T-helper 1 cell treated with Interleukin-12 subunit alpha and Interleukin-12 subunit beta and Interleukin-4 antibody, amounts not matched to agents 30 μg/mL and 1 μg/mL, for 36 hours (primary cell): ENCODE data around the gene TBC1D8B.
"Not testable (repeated sequence)": the region's sequence is repeated elsewhere in the genome, so short reads cannot be mapped to it uniquely, and the experiment has no call there.

Source experiments
- H3K27ac Mint-ChIP-seq: one replicate; pipeline ENCODE4 v1.8.0; 2021; ENCODE audit warnings: mild to moderate bottlenecking, mixed read lengths
- H3K27me3 Mint-ChIP-seq: one replicate; pipeline ENCODE4 v1.8.0; 2021; ENCODE audit warnings: low read depth, mixed read lengths
- H3K36me3 Mint-ChIP-seq: one replicate; pipeline ENCODE4 v1.8.0; 2021; ENCODE audit warnings: low read depth, mixed read lengths
- H3K4me1 Mint-ChIP-seq: one replicate; pipeline ENCODE4 v1.8.0; 2021; ENCODE audit warnings: low read depth, mixed read lengths
- H3K4me3 Mint-ChIP-seq: one replicate; pipeline ENCODE4 v1.8.0; 2021; ENCODE audit warnings: mild to moderate bottlenecking, moderate library complexity, mixed read lengths
- H3K9me3 Mint-ChIP-seq: one replicate; pipeline ENCODE4 v1.8.0; 2021; ENCODE audit warnings: mixed read lengths

Gene TBC1D8B

DNA sequence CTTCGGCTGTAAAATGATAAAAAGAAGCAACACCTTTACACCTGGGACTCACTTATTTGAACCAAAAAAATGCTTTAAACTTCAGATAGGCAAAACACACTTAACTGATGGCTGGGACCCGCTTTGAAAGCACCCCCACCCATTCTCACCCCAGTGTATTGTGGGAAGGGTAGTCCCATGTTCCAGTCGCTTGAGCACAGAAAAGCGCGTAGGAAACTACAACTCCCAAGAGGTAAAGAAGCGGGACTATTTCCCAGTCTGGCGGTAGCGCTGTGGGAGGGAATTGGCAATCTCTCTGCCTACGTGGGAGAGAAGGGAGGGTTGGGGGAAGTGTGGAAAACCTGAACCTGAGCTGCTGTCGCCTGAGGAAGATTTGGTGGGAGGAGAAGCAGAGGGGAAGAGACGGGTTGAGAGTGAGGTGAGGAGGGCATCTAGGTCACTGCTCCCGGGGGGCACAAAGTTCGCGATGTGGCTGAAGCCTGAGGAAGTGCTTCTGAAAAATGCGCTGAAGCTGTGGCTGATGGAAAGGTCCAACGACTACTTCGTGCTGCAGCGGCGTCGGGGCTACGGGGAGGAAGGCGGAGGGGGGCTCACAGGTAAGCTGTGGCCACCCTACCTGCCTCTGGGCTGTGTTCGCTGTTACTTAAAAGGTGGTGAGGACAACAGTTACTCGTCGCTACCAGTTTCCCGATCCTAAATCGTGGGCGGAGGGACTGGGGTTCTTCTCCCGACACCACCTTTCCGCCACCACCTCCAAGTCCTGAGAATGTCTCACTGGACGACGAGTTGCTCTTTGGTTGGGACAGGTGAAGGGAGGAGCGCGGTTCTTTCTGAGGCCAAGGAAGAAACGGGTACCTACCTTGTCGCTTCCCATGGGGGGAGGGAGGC, at the start of gene TBC1D8B:
TSS of gene TBC1D8B (plus strand) at position 286 of the 888 bp plus-strand sequence. CDS start at position 467, 181 bp downstream.
- Mint-ChIP-seq H3K27ac (no peak within 1 kb of the TSS), H3K27me3 (peaks cover 40% of the 10 kb centered on the region), H3K4me3 (peak within 1 kb of the TSS; percentile 90), H3K4me1 (peaks cover 10% of the 10 kb centered on the region), H3K36me3 (no peaks in the 10 kb centered on the region), H3K9me3 (no peaks in the 10 kb centered on the region)

DNA sequence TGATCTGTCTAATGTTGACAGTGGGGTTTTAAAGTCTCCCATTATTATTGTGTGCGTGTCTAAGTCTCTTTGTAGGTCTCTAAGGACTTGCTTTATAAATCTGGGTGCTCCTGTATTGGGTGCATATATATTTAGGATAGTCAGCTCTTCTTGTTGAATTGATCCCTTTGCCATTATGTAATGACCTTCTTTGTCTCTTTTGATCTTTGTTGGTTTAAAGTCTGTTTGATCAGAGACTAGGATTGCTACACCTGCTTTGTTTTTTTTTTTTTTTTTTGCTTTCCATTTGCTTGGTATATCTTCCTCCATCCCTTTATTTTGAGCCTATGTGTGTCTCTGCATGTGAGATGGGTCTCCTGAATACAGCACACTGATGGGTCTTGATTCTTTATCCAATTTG, 33.2 kb upstream of the TBC1D8B start:
- H3K4me3 Mint-ChIP-seq, H3K27me3 Mint-ChIP-seq, H3K27ac Mint-ChIP-seq, H3K36me3 Mint-ChIP-seq, H3K9me3 Mint-ChIP-seq, H3K4me1 Mint-ChIP-seq: not testable (repeated sequence)

DNA sequence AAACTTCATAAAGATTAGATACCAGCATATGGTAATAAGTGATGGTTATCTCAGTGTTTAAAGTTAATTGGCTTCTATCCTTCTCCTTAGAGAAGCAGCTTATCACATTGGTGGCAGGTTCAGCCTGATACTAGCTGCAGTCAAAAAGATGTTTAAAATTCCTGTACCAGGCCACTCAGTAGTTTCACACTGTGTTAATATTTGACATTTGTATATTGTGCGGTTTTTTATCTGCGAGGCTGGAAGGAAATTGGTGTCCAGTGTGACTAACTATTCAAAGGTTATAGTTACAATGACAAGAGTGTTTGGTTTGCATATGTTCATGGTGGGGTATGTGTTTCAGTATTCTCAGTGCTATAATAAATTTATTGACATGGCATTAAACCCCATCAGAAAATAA, 27.5 kb upstream of the TBC1D8B start:
- no peaks in the 10 kb centered on the region for H3K36me3 Mint-ChIP-seq
- no peaks in the 10 kb centered on the region for H3K9me3 Mint-ChIP-seq
- H3K4me3 Mint-ChIP-seq = no peak overlapping the region
- H3K27me3 Mint-ChIP-seq = no peaks in the 10 kb centered on the region
- H3K4me1 Mint-ChIP-seq = no peaks in the 10 kb centered on the region
- no peak overlapping the region for H3K27ac Mint-ChIP-seq

DNA sequence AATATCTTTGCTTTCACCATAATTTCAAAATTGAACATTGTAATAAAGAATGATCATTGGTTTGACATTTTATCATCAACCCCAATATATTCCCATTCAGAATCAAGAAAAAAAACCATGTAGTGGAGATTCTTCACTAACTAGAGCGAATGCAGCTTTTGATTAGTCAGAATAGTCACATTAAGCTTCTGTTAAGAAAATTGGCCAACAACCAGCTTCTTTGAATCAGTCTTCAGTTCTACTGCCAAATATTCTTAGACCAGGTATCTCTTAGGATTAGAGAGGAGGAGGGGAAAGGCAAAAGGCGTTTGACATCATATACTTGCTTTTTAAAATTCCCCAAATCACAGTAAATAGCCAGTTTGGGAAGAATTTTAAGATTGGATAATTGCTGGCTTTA, 22.2 kb upstream of the TBC1D8B start:
- H3K27ac Mint-ChIP-seq = no peak overlapping the region
- H3K4me1 Mint-ChIP-seq = no peaks in the 10 kb centered on the region
- no peaks in the 10 kb centered on the region for H3K27me3 Mint-ChIP-seq
- no peak overlapping the region for H3K4me3 Mint-ChIP-seq
- H3K9me3 Mint-ChIP-seq = no peaks in the 10 kb centered on the region
- H3K36me3 Mint-ChIP-seq = no peaks in the 10 kb centered on the region

DNA sequence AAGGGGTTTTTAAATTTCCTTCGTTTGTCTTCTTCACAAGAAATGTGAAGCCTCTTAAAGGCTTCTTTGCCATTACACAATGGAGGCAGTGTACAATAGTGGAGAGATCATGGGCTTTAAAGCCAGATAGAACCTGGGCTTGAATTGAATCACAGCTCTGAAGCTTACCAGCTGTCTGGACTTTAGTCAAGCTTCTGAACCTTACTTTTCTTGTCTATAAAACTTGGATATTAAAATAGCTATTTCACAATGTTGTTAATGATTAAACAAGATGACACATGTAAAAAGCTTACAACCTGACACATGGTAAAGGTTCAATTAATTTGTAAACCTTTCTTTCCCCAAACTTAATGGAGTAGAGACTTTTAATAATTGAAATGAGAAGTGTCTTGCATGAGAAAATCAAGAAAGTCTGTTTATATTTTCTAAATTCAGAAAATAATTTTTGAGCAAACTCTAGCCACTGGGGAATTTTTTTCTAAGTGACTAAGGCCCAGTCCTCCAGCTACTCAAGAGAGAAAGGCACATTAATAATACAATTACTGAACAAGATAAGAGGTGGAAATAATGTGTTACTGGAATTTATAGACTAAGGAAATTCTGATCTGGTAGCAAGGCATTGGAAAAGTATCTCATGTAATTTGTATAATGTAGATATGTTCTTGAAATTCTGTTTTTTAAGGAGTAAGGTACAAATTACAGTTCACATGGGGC, 21.7 kb upstream of the TBC1D8B start:
- Mint-ChIP-seq H3K36me3 (no peaks in the 10 kb centered on the region), H3K9me3 (no peaks in the 10 kb centered on the region), H3K4me1 (no peaks in the 10 kb centered on the region), H3K4me3 (no peak overlapping the region), H3K27ac (no peak overlapping the region), H3K27me3 (no peaks in the 10 kb centered on the region)

DNA sequence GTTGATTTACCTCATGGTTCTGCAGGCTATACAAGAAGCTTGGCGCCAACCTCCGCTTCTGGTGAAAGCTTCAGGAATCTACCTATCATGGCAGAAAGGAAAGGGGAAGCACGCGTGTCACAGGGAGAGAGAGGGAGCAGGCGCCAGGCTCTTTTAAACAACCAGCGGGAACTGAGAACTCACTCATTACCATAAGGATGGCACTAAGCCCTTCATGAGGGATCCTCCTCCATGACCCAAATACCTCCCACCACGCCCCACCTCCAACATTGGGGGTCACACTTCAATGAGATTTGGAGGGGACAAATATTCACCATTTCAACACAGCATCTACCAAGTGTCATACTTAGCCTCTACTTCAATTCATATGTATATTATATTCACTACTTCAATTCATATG, 18.8 kb upstream of the TBC1D8B start:
- Mint-ChIP-seq H3K27me3 (no peaks in the 10 kb centered on the region), H3K4me1 (no peaks in the 10 kb centered on the region), H3K27ac (no peak overlapping the region), H3K36me3 (no peaks in the 10 kb centered on the region), H3K4me3 (no peak overlapping the region), H3K9me3 (no peaks in the 10 kb centered on the region)

DNA sequence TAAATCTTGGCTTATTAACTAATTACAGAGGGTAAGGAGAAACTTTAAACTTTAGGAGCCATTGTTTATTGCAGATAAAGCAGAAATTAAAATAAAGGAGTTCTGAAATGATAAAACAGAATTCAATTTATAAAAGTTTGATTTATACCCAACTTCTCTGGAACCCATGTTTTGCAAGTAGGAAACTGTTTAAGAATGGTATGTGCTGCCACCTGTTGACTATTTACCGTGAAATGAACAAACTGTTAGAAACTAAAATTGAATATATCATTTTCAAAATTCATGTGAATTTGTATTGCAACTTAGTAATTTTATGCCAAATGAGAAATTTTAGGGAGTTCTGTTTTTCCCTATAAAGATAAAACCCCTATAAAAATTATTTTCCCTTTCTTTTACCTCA, 11.0 kb upstream of the TBC1D8B start:
- Mint-ChIP-seq H3K27ac (no peak overlapping the region), H3K27me3 (peaks cover 4% of the 10 kb centered on the region), H3K36me3 (no peaks in the 10 kb centered on the region), H3K4me3 (no peak overlapping the region), H3K4me1 (no peaks in the 10 kb centered on the region), H3K9me3 (no peaks in the 10 kb centered on the region)

DNA sequence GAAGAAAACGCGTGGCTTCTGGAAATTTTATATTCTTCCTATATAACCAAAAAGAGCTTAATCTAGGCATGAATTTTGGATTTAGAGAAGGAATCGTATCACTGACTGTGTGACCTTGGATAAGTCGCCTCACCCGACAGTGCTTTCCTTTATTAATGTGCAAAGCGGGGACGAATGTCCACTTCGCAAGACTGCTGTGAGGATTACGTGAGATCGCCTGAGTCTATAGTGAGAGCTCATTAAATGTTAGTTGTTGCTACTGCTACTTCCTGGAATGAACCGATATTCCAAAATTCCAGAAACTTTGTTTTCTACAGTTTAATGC, 448 bp upstream of the TBC1D8B start:
- Mint-ChIP-seq H3K27ac (no peak overlapping the region), H3K9me3 (no peaks in the 10 kb centered on the region), H3K36me3 (no peaks in the 10 kb centered on the region), H3K4me1 (peaks cover 10% of the 10 kb centered on the region), H3K27me3 (peaks cover 40% of the 10 kb centered on the region), H3K4me3 (peak overlapping the region; percentile 90)

DNA sequence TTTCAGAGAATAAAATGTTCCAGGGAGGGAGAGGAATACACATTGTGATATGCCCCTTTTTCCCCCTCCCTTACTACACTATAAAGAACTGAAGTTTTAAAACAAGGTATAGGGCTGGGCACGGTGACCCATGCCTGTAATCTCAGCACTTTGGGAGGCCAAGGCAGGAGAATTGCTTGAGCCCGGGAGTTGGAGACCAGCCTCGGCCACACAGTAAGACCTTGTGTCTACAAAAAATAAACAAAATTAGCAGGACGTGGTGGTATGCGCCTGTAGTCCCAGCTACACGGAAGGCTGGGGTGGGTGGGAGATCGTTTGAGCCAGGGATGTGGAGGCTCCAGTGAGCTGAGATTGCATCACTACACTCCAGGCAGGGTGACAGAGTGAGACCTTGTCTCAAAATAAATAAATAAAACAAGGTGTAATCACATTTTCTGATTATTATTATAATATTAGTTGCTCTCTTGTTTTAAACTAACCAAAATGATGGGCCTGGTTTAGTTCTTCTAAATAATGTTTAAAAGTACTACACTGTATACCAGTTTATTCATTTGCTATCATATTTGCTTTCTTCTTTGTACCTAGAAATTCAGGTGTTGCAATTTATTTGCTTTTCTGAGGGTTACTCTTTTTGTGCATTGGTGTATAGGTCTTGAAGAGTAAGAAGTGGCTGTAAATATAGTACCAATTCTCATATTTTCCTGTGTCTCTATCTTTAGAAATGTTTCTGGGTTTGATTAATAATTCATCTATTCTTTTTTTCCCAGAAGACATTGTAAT, 8.8 kb downstream of the TBC1D8B start:
- no peaks in the 10 kb centered on the region for H3K36me3 Mint-ChIP-seq
- H3K27me3 Mint-ChIP-seq = no peaks in the 10 kb centered on the region
- no peaks in the 10 kb centered on the region for H3K9me3 Mint-ChIP-seq
- no peak overlapping the region for H3K4me3 Mint-ChIP-seq
- no peak overlapping the region for H3K27ac Mint-ChIP-seq
- H3K4me1 Mint-ChIP-seq = no peaks in the 10 kb centered on the region

DNA sequence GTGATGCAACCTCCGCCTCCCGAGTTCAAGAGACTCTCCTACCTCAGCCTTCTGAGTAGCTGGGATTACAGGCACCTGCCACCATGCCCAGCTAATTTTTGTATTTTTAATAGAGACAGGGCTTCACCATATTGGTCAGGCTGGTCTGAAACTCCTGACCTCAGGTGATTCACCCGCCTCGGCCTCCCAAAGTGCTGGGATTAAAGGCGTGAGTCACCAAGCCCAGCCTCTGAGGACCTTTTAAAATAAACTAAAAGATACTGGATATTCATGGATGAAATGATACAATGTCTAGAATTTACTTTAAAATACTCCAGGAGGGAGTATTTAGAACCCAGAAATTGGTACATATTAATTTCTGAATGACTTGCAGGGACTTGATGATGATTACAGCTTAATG, 10.5 kb downstream of the TBC1D8B start:
- not testable (repeated sequence) for H3K4me1 Mint-ChIP-seq, H3K4me3 Mint-ChIP-seq, H3K9me3 Mint-ChIP-seq, H3K27ac Mint-ChIP-seq, H3K36me3 Mint-ChIP-seq, H3K27me3 Mint-ChIP-seq

DNA sequence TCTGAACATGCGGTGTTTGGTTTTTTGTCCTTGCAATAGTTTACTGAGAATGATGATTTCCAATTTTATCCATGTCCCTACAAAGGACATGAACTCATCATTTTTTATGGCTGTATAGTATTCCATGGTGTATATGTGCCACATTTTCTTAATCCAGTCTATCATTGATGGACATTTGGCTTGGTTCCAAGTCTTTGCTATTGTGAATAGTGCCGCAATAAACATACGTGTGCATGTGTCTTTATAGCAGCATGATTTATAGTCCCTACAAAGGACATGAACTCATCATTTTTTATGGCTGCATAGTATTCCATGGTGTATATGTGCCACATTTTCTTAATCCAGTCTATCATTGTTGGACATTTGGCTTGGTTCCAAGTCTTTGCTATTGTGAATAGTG, 11.6 kb downstream of the TBC1D8B start:
- not testable (repeated sequence) for H3K27ac Mint-ChIP-seq, H3K27me3 Mint-ChIP-seq, H3K9me3 Mint-ChIP-seq, H3K4me1 Mint-ChIP-seq, H3K4me3 Mint-ChIP-seq, H3K36me3 Mint-ChIP-seq

DNA sequence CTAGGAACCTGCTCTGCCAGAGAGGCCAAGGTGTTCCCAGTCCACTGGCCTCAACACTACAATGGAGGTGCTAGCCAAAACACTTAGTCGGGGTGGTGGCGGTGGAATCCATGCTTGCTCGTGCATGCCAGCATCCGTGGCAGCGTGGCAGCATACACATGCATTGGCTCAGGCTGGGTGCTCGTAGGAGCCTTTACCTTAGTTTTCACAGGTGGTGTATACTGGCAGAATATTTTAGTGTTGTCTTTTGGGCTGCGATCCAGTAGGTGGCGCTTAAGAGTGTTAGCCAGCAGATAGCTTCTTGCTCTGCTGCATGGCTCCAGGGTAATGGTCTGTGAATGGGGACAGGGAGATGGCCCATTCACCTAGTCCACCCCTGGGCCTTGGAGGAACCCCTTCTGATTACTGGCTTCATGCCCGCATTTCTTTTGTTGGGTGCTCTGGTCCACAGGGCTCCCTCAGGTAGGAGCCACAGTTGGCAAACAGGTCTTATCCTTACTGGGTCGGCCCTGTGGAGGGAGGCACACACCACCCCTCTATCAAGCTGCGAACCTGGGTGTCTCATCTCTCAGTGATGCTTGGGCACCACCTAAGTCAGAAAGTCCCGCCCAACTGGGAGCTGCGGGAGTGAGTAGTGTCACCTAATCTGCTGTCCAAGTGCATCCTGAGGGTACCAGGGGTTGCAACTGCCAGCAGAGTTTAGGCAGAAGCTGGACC, 60.7 kb downstream of the TBC1D8B start:
- Mint-ChIP-seq H3K4me1 (no peaks in the 10 kb centered on the region), H3K36me3 (no peaks in the 10 kb centered on the region), H3K27ac (no peak overlapping the region), H3K27me3 (no peaks in the 10 kb centered on the region), H3K9me3 (no peaks in the 10 kb centered on the region), H3K4me3 (no peak overlapping the region)

DNA sequence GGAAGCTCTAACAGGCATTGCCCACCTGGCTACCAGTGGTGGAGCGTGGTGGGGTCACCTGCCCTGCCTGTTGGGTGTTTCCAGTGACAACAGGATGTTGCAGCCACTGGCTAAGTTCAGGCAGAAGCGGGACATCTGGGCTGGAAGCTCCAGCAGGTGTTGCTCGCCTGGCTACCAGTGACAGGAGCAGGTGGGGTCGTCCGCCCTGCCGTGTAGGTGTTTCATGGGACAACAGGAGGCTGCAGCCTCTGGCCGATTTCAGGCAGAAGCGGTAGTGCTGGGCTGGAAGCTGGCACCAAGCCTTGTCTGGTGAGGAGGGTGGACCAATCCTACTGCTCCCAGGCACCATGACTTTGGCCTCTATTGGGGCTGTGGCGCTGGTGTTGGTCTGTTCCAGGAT, 61.2 kb downstream of the TBC1D8B start:
- no peaks in the 10 kb centered on the region for H3K27me3 Mint-ChIP-seq
- no peaks in the 10 kb centered on the region for H3K9me3 Mint-ChIP-seq
- H3K27ac Mint-ChIP-seq = no peak overlapping the region
- H3K36me3 Mint-ChIP-seq = no peaks in the 10 kb centered on the region
- H3K4me1 Mint-ChIP-seq = no peaks in the 10 kb centered on the region
- no peak overlapping the region for H3K4me3 Mint-ChIP-seq

DNA sequence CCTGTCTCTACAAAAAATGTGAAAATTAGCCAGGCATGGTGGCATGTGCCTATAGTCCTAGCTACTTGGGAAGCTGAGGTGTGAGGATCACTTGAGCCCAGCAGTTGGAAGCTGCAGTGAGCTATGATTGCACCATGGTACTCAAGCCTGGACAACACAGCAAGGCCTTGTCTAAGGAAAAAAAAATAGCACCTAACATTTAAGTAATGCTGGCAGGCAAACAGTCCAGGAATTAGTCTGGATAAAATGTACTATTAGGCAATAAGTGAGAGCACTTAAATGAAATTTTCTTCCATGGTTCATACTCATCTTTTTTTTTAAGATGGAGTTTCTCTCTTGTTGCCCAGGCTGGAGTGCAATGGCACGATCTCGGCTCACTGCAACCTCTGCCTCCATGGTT, 70.3 kb downstream of the TBC1D8B start:
- H3K9me3 Mint-ChIP-seq, H3K27me3 Mint-ChIP-seq, H3K27ac Mint-ChIP-seq, H3K36me3 Mint-ChIP-seq, H3K4me1 Mint-ChIP-seq, H3K4me3 Mint-ChIP-seq: not testable (repeated sequence)
